Prostate gland (tissue), 2 donors: ENCODE measurements around the gene TAPT1.

ENCODE experiments used
- POLR2A ChIP-seq: fragments of 450-650 bp; IDR thresholded peaks from one replicate; pipeline ENCODE4 v1.6.1; 2016; ENCODE audit warnings: antibody characterized with exemption, mild to moderate bottlenecking
- POLR2AphosphoS5 ChIP-seq: sonication (generic); formaldehyde crosslinking; IDR thresholded peaks from one replicate; pipeline ENCODE4 v1.6.1; 2017; ENCODE audit warnings: antibody characterized with exemption
- TF ChIP-seq, protein P1 (sequence below), 4 experiments: fragments of 200-600 bp in 2 of 4; fragments of 450-650 bp in 2 of 4; sonication (generic) in 2 of 4; IDR thresholded peaks; 1 replicate in 3 of 4; 2 replicates in 1 of 4; pipeline ENCODE4 v1.5.1; 2016 to 2019; ENCODE audit warnings: antibody characterized with exemption in 4 of 4, mild to moderate bottlenecking in 2 of 4, moderate library complexity in 2 of 4

DNA sequence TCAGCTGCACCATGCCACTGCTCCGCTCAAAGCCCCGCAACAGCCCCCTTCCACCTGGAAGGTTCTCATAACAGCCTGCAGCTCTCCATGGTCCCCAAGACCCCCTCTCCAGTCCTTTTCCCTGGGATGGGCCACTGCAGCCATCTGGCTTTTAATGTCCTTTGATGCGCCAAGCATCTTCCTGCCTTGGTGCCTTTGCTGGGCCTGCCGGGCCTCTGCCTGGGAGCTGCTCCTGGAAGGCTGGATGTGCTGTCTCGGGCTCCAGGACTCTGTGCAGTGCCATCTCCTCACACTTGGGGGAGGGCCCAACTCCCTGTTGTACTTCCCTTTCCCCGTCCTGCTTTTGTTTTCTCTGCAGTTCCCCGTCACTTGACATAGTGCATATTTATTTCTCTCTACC is 60.3 kb downstream of the TAPT1 start:
- TF ChIP-seq POLR2A (no peak), POLR2AphosphoS5 (no peak)
- TF ChIP-seq, protein P1, sequence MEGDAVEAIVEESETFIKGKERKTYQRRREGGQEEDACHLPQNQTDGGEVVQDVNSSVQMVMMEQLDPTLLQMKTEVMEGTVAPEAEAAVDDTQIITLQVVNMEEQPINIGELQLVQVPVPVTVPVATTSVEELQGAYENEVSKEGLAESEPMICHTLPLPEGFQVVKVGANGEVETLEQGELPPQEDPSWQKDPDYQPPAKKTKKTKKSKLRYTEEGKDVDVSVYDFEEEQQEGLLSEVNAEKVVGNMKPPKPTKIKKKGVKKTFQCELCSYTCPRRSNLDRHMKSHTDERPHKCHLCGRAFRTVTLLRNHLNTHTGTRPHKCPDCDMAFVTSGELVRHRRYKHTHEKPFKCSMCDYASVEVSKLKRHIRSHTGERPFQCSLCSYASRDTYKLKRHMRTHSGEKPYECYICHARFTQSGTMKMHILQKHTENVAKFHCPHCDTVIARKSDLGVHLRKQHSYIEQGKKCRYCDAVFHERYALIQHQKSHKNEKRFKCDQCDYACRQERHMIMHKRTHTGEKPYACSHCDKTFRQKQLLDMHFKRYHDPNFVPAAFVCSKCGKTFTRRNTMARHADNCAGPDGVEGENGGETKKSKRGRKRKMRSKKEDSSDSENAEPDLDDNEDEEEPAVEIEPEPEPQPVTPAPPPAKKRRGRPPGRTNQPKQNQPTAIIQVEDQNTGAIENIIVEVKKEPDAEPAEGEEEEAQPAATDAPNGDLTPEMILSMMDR (IDR thresholded peaks at IDR 0.05), result no peak
